Coronary artery (tissue), 2 donors: Measurements from ENCODE around the gene DTYMK.

Experiments
- DNase-seq: peaks from one replicate; pipeline ENCODE4 v3.0.0-alpha.2; 2017; ENCODE audit warnings: low spot score
- H3K27ac ChIP-seq, 2 donors: fragments of 200-600 bp; sonication (generic); one replicate each; pipeline ENCODE4 v1.5.1; 2016 to 2019
- H3K4me3 ChIP-seq: fragments of 200-600 bp; sonication (generic); 2 replicates; pipeline ENCODE4 v1.5.1; 2016; ENCODE audit warnings: mild to moderate bottlenecking, moderate library complexity
- CTCF ChIP-seq: fragments of 200-600 bp; sonication (generic); IDR thresholded peaks from one replicate; pipeline ENCODE4 v1.5.1; 2019; ENCODE audit warnings: antibody characterized with exemption

Gene DTYMK

GRCh38 chr2:241639385-241639784, 47.2 kb downstream of the DTYMK start:
- DNase-seq, result no peak
- H3K27ac ChIP-seq, result no peak overlapping the region
- H3K4me3 ChIP-seq, result peak overlapping the region; percentile 99
- no peak for TF ChIP-seq CTCF

- peak overlapping the region; percentile 99 for H3K4me3 ChIP-seq
- no peak overlapping the region for H3K27ac ChIP-seq
- TF ChIP-seq CTCF, result no peak
- DNase-seq, result no peak
Observed at GRCh38 chr2:241638940-241639339, 47.7 kb downstream of the DTYMK start.

- no peak for TF ChIP-seq CTCF
- Histone ChIP-seq H3K27ac (peak overlapping the region; percentile 97 to 99), H3K4me3 (peak overlapping the region; percentile 99)
- no peak for DNase-seq
Observed at GRCh38 chr2:241637795-241638660, 48.6 kb downstream of the DTYMK start.

GRCh38 chr2:241637018-241637794, 49.4 kb downstream of the DTYMK start, which contains the start of the genes ATG4B and THAP4:
TSS of gene ATG4B (plus strand) at chr2:241637693. CDS start at chr2:241637715, 22 bp downstream.
TSS of gene THAP4 (minus strand) at chr2:241637158. CDS start at chr2:241637017, 141 bp downstream.
- DNase-seq, result peak; percentile 87
- Histone ChIP-seq H3K27ac (peak within 1 kb of the TSS; percentile 97 to 99), H3K4me3 (peak within 1 kb of the TSS; percentile 99)
- no peak for TF ChIP-seq CTCF

GRCh38 chr2:241636182-241637017, 50.2 kb downstream of the DTYMK start:
- Histone ChIP-seq H3K27ac (peak overlapping the region; percentile 97 to 99), H3K4me3 (peak overlapping the region; percentile 99)
- no peak for DNase-seq
- no peak for TF ChIP-seq CTCF

- TF ChIP-seq CTCF, result no peak
- DNase-seq, result no peak
- Histone ChIP-seq H3K4me3 (peak overlapping the region; percentile 99), H3K27ac (no peak overlapping the region)
Observed at GRCh38 chr2:241635756-241636155, 50.9 kb downstream of the DTYMK start.
